GM23248 (cell line): ENCODE data around the gene NKIRAS1. TPM values are rescaled to one million over a fixed set of nuclear protein-coding genes. Genes with fewer than 3 reads are reported as not detected.

Experiments
- DNase-seq: peaks from one replicate; pipeline ENCODE4 v3.0.0-alpha.2; 2015
- H2AFZ ChIP-seq: fragments of 200-600 bp; sonication (generic); 2 replicates; pipeline ENCODE4 v1.6.1; 2016; ENCODE audit warnings: antibody characterized with exemption
- H3F3A ChIP-seq: fragments of 200-600 bp; sonication (generic); 2 replicates; pipeline ENCODE4 v1.6.1; 2016; ENCODE audit warnings: mild to moderate bottlenecking, antibody characterized with exemption, mixed run types; ENCODE audit not compliant: insufficient read depth
- H3K27ac ChIP-seq: fragments of 200-600 bp; sonication (generic); 2 replicates; pipeline ENCODE4 v1.5.1; 2016; ENCODE audit warnings: mild to moderate bottlenecking
- H3K27me3 ChIP-seq: fragments of 200-600 bp; sonication (generic); replicated peaks from 2 replicates; pipeline ENCODE4 v1.6.1; 2016; ENCODE audit warnings: mild to moderate bottlenecking; ENCODE audit not compliant: insufficient read depth
- H3K36me3 ChIP-seq: fragments of 200-600 bp; sonication (generic); 2 replicates; pipeline ENCODE4 v1.6.1; 2016; ENCODE audit warnings: low read depth, mild to moderate bottlenecking
- H3K4me1 ChIP-seq: fragments of 200-600 bp; sonication (generic); 2 replicates; pipeline ENCODE4 v1.6.1; 2016; ENCODE audit warnings: mild to moderate bottlenecking; ENCODE audit not compliant: insufficient read depth
- H3K4me2 ChIP-seq: fragments of 200-600 bp; sonication (generic); one replicate; pipeline ENCODE4 v1.6.1; 2016; ENCODE audit warnings: mild to moderate bottlenecking; ENCODE audit not compliant: unreplicated experiment
- H3K4me3 ChIP-seq: fragments of 200-600 bp; sonication (generic); 2 replicates; pipeline ENCODE4 v1.5.1; 2016; ENCODE audit warnings: mild to moderate bottlenecking
- H3K79me2 ChIP-seq: fragments of 200-600 bp; sonication (generic); 2 replicates; pipeline ENCODE4 v1.6.1; 2016; ENCODE audit warnings: mild to moderate bottlenecking; ENCODE audit not compliant: insufficient read depth
- H3K9ac ChIP-seq: fragments of 200-600 bp; sonication (generic); 2 replicates; pipeline ENCODE4 v1.6.1; 2016; ENCODE audit warnings: mild to moderate bottlenecking
- H3K9me2 ChIP-seq: fragments of 200-600 bp; sonication (generic); 2 replicates; pipeline ENCODE4 v1.6.1; 2016; ENCODE audit warnings: mixed run types, mild to moderate bottlenecking, moderate library complexity; ENCODE audit not compliant: insufficient read depth
- H3K9me3 ChIP-seq: fragments of 200-600 bp; sonication (generic); one replicate; pipeline ENCODE4 v1.6.1; 2017; ENCODE audit warnings: low read depth
- H4K20me1 ChIP-seq: fragments of 200-600 bp; sonication (generic); 2 replicates; pipeline ENCODE4 v1.6.0; 2016; ENCODE audit not compliant: insufficient read depth
- EZH2 ChIP-seq: fragments of 200-600 bp; sonication (generic); IDR thresholded peaks from 2 replicates; pipeline ENCODE4 v1.6.1; 2018; ENCODE audit warnings: antibody characterized with exemption, mild to moderate bottlenecking; ENCODE audit not compliant: insufficient read depth, poor library complexity, severe bottlenecking
- EZH2phosphoT487 ChIP-seq: fragments of 200-600 bp; sonication (generic); IDR thresholded peaks from 2 replicates; pipeline ENCODE4 v1.6.1; 2018; ENCODE audit warnings: antibody characterized with exemption, moderate library complexity, mild to moderate bottlenecking, low read depth; ENCODE audit not compliant: insufficient read depth
- WGBS, 2 experiments: methylation state at CpG; one replicate each; pipeline ENCODE4 v1.1.6; 2015 to 2017; ENCODE audit warnings: low lambda C conversion rate in 2 of 2, low coverage in 1 of 2; ENCODE audit errors: missing lambda C conversion rate in 2 of 2; 5-methylcytosine and 5-hydroxymethylcytosine counted together
- in situ Hi-C: fragments of 300-500 bp; cut with MboI; formaldehyde crosslinking; loops from 2 replicates; pipeline ENCODE4 v1.15.0; 2020
- polyA plus RNA-seq: library from polyadenylated mRNA; unstranded; fragments of >200 nt; fragmentation: Nextera tagmentation; extraction: Ambion mirVana; gene quantifications from 2 replicates; pipeline ENCODE4 v1.2.1, GENCODE V29; 2016
- total RNA-seq: library from RNA; depleted of rRNA; stranded (reverse); fragments of >200 nt; shearing (Covaris generic); gene quantifications from 2 replicates; pipeline ENCODE4 v1.2.3, GENCODE V29; 2014

The NKIRAS1 gene
- total and polyA plus RNA-seq, 2 experiments from 2014 or later: 15.0 to 17.2 TPM

DNA sequence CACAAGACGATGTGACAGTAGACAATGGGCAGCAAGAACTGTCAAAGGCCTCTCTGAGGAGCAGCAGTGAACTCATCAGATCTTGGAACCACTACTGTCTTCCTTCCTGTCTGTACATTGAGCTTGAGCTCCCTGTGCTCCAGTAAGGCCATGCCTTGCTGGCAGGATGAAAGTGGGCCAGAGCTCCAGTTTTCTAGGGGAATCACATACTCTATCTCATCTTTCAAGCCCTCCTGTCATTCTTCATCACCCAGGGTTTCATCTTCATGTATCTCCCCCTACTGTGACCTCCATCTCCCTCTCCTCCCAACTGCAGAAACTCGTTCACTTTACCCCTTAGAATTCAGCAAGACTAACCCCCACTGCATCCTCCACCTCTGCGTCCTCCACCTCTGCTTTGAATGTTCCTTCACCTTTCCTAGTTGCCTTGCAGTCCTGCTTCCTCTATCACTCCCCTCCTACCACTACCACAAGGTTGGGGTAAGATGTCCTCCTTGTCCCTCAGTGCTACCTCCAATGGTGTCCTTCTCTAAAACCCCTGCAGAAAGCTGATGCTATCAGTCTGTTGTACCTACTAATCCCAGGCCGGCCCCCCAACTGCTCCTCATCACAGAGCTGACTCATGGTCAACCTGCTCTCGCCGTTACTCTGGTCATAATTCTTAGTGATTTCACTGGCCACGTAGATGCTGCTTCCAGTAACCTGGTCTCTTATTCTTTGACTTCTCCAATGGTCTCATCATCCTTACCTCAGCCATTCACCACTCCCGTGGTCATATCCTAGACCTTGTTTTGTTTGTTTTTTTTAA, 22.3 kb downstream of the NKIRAS1 start:
- Histone ChIP-seq H3K4me2 (no peak overlapping the region), H3K9me2 (no peaks in the 10 kb centered on the region), H3K79me2 (no peaks in the 10 kb centered on the region), H3K9ac (no peak overlapping the region), H3K27ac (no peak overlapping the region), H3K4me1 (peaks cover 2% of the 10 kb centered on the region; the same call in 1 of the 2 replicates), H4K20me1 (no peaks in the 10 kb centered on the region), H3K27me3 (no peaks in the 10 kb centered on the region), H3K36me3 (peaks cover 16% of the 10 kb centered on the region; the same call in 1 of the 2 replicates), H3K9me3 (no peaks in the 10 kb centered on the region), H3K4me3 (no peak overlapping the region), H3F3A (no peaks in the 10 kb centered on the region), H2AFZ (no peak overlapping the region)
- no peak for DNase-seq
- TF ChIP-seq EZH2phosphoT487: no peak
- no peak for TF ChIP-seq EZH2
- in situ Hi-C loops: no loop called here
- WGBS, 2 experiments: 79 to 88% methylated on average over 8 of the region's 8 CpGs

DNA sequence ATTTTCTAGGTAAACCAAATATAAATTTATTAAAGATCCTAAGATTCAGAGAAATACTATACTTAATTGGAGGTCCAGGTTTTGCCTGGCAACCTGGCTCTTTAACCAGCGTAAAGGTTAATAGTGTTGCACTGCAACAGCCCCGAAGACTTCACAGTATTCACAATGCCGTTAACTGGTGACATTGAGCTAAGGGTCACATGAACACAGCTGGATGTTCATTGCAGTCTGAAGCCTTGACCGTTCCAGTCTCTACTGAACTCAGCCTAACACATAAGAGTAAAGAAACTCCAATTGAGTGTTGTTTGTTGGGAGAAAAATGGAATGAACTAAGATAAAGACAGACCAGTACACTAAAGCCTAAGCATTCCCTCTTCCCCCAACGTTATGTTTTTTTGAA, 26.8 kb downstream of the NKIRAS1 start:
- H4K20me1 ChIP-seq: no peaks in the 10 kb centered on the region
- in situ Hi-C loops: no loop called here

DNA sequence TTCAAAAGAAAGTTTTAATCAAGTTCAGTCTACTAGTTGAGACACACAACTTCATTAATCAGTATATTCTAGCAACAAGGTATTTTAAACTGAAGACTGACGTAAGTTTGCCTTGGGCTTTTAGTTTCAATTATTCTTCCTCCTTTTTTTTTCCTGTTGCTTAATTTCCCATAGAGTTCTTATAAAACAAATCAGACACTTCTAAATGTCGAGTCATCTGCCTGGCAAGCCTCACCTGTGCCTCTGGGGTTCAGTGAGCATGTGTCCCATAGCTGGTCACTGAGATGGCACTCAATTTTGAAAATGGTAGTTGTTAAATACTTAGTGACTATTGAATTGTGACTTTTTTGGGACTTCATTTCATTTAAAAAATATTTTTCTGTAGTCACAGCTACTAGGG, 27.4 kb downstream of the NKIRAS1 start:
- Histone ChIP-seq H3K36me3 (peaks cover 10% of the 10 kb centered on the region; the same call in 1 of the 2 replicates), H2AFZ (no peak overlapping the region), H3K9ac (0 out of 2 replicates have a peak overlapping the region, but pooled peaks have one; percentile 4), H3K9me3 (no peaks in the 10 kb centered on the region), H3K79me2 (peaks cover 36% of the 10 kb centered on the region), H3K27me3 (no peaks in the 10 kb centered on the region), H3K4me1 (peaks cover 10% of the 10 kb centered on the region; the same call in 1 of the 2 replicates), H4K20me1 (no peaks in the 10 kb centered on the region), H3K4me3 (no peak overlapping the region), H3K9me2 (no peaks in the 10 kb centered on the region), H3K4me2 (no peak overlapping the region), H3F3A (no peaks in the 10 kb centered on the region; the same call in 1 of the 2 replicates), H3K27ac (no peak overlapping the region)
- 95 to 96% methylated on average over 2 of the region's 2 CpGs for WGBS, 2 experiments
- in situ Hi-C loops: no loop called here
- no peak for DNase-seq
- no peak for TF ChIP-seq EZH2
- no peak for TF ChIP-seq EZH2phosphoT487

More for the DNA sequence above, 26.8 kb downstream of the NKIRAS1 start:
- H3K9me3 ChIP-seq: no peaks in the 10 kb centered on the region
- H3K27ac ChIP-seq: no peak overlapping the region
- no peak overlapping the region for H3K9ac ChIP-seq
- H3K4me1 ChIP-seq: peaks cover 10% of the 10 kb centered on the region; the same call in 1 of the 2 replicates
- no peak overlapping the region for H3K4me2 ChIP-seq
- H3K79me2 ChIP-seq: peaks cover 30% of the 10 kb centered on the region
- H3F3A ChIP-seq: no peaks in the 10 kb centered on the region; the same call in 1 of the 2 replicates
- no peaks in the 10 kb centered on the region for H3K9me2 ChIP-seq
- no peaks in the 10 kb centered on the region for H3K27me3 ChIP-seq
- peaks cover 10% of the 10 kb centered on the region; the same call in 1 of the 2 replicates for H3K36me3 ChIP-seq
- 81 to 88% methylated on average over 5 of the region's 5 CpGs for WGBS, 2 experiments
- no peak for DNase-seq
- H3K4me3 ChIP-seq: no peak overlapping the region
- TF ChIP-seq EZH2phosphoT487: no peak
- no peak for TF ChIP-seq EZH2
- no peak overlapping the region for H2AFZ ChIP-seq

DNA sequence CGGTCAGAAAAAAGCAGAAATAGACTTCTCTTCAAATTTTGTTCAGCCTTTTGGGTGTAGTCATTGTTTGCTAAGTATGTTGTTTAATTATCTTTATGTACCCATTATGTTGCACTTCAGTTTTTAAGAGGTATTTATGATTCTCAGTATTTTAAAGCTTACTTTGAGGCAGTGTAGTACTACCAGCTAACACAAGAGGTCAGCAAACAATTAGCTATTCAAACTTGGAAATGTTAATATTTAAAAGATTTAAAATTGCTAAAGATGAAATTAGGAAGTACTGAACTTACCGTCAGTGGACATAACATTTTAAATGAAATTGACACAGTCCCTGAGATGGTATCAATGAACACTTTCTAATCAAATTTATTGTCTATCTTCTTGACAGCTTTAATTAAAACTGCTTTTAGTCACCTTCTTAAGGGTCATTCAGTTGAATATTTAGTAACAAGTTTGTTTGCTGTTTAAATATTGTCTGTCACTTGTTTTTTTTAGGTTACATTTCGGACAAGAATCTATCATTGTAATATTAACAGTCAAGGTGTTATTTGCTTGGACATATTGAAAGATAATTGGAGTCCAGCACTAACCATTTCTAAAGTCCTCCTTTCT, 28.1 kb downstream of the NKIRAS1 start:
- Histone ChIP-seq H4K20me1 (no peaks in the 10 kb centered on the region), H3K4me2 (no peak overlapping the region), H3K79me2 (peaks cover 43% of the 10 kb centered on the region), H3K27me3 (no peaks in the 10 kb centered on the region), H3K4me1 (peaks cover 10% of the 10 kb centered on the region; the same call in 1 of the 2 replicates), H3F3A (no peaks in the 10 kb centered on the region; the same call in 1 of the 2 replicates), H3K4me3 (no peak overlapping the region), H3K9ac (no peak overlapping the region), H3K36me3 (peaks cover 10% of the 10 kb centered on the region; the same call in 1 of the 2 replicates), H3K27ac (no peak overlapping the region), H3K9me3 (no peaks in the 10 kb centered on the region), H2AFZ (no peak overlapping the region), H3K9me2 (no peaks in the 10 kb centered on the region)
- TF ChIP-seq EZH2 (no peak), EZH2phosphoT487 (no peak)
- DNase-seq: peak; percentile 51
- WGBS, 2 experiments: 51 to 56% methylated on average over 3 of the region's 3 CpGs
- in situ Hi-C loops: no loop called here
